Neural crest cell (in vitro differentiated cells): Measurements from ENCODE around the gene COA5. TPM values are rescaled to one million over a fixed set of nuclear protein-coding genes. Genes with fewer than 3 reads are reported as not detected.

Experiments used
- DNase-seq: peaks from one replicate; pipeline ENCODE4 v3.0.0; 2021; ENCODE audit warnings: low read depth, mixed read lengths, low spot score
- H3K27ac Mint-ChIP-seq: one replicate; pipeline ENCODE4 v1.8.0; 2021; ENCODE audit warnings: mild to moderate bottlenecking, mixed read lengths; ENCODE audit not compliant: unreplicated experiment
- H3K27me3 Mint-ChIP-seq: 2 replicates; pipeline ENCODE4 v1.8.0; 2021; ENCODE audit warnings: low read depth, mild to moderate bottlenecking, mixed read lengths
- H3K36me3 Mint-ChIP-seq: 2 replicates; pipeline ENCODE4 v1.8.0; 2021; ENCODE audit warnings: low read depth, mild to moderate bottlenecking, mixed read lengths
- H3K4me1 Mint-ChIP-seq: 2 replicates; pipeline ENCODE4 v1.8.0; 2021; ENCODE audit warnings: mixed read lengths
- H3K4me3 Mint-ChIP-seq: one replicate; pipeline ENCODE4 v1.8.0; 2021; ENCODE audit warnings: mild to moderate bottlenecking, mixed read lengths
- H3K9me3 Mint-ChIP-seq: 2 replicates; pipeline ENCODE4 v1.8.0; 2021; ENCODE audit warnings: mixed read lengths
- CTCF ChIP-seq: fragments of 200-600 bp; sonication (generic); conservative IDR thresholded peaks from 2 replicates; pipeline ENCODE4 v1.5.0; 2021; ENCODE audit warnings: antibody characterized with exemption, mild to moderate bottlenecking
- total RNA-seq: library from RNA; stranded (reverse); gene quantifications from 2 replicates; pipeline ENCODE4 v1.2.1, GENCODE V29; 2021

COA5 gene
- total RNA-seq, 1 donor from 2014 or later, result 33.7 TPM

- no peak for TF ChIP-seq CTCF
- H3K27me3 Mint-ChIP-seq, result no peaks in the 10 kb centered on the region
- peaks cover 6% of the 10 kb centered on the region for H3K36me3 Mint-ChIP-seq
- no peak overlapping the region for H3K27ac Mint-ChIP-seq
- H3K9me3 Mint-ChIP-seq, result no peaks in the 10 kb centered on the region
- no peaks in the 10 kb centered on the region for H3K4me1 Mint-ChIP-seq
- no peak for DNase-seq
- H3K4me3 Mint-ChIP-seq, result no peak overlapping the region
These were observed 46.2 kb downstream of the COA5 start for GRCh38 chr2:98561902-98562695.

- Mint-ChIP-seq H3K9me3 (no peaks in the 10 kb centered on the region), H3K27me3 (no peaks in the 10 kb centered on the region), H3K36me3 (no peaks in the 10 kb centered on the region), H3K4me3 (no peak overlapping the region), H3K4me1 (no peaks in the 10 kb centered on the region), H3K27ac (no peak overlapping the region)
- no peak for DNase-seq
- no peak for TF ChIP-seq CTCF
These were observed 47.3 kb downstream of the COA5 start for GRCh38 chr2:98561018-98561417.

- Mint-ChIP-seq H3K36me3 (no peaks in the 10 kb centered on the region), H3K27ac (no peak overlapping the region)
These were observed 48.0 kb downstream of the COA5 start for GRCh38 chr2:98560256-98560771.

GRCh38 chr2:98559581-98559980 lies 48.7 kb downstream of the COA5 start:
- Mint-ChIP-seq H3K36me3 (peaks cover 2% of the 10 kb centered on the region), H3K27ac (no peak overlapping the region), H3K27me3 (no peaks in the 10 kb centered on the region), H3K9me3 (no peaks in the 10 kb centered on the region), H3K4me1 (no peaks in the 10 kb centered on the region), H3K4me3 (no peak overlapping the region)
- DNase-seq, result no peak
- TF ChIP-seq CTCF, result no peak

More at GRCh38 chr2:98560256-98560771, 48.0 kb downstream of the COA5 start:
- Mint-ChIP-seq H3K9me3 (no peaks in the 10 kb centered on the region), H3K27me3 (no peaks in the 10 kb centered on the region), H3K4me3 (no peak overlapping the region), H3K4me1 (no peaks in the 10 kb centered on the region)
- TF ChIP-seq CTCF, result no peak
- no peak for DNase-seq

GRCh38 chr2:98558852-98559530 lies 49.3 kb downstream of the COA5 start:
- Mint-ChIP-seq H3K4me1 (no peaks in the 10 kb centered on the region), H3K9me3 (no peaks in the 10 kb centered on the region), H3K27ac (no peak overlapping the region), H3K27me3 (no peaks in the 10 kb centered on the region), H3K36me3 (peaks cover 2% of the 10 kb centered on the region), H3K4me3 (no peak overlapping the region)
- DNase-seq, result no peak
- no peak for TF ChIP-seq CTCF
